Measurements from ENCODE around the gene DIO1. TPM values are rescaled to one million over a fixed set of nuclear protein-coding genes. Genes with fewer than 3 reads are reported as not detected.

DIO1 gene
- polyA plus RNA-seq, 1 of the 3 experiments (the other 2 are of a cell fraction): not detected

DNA sequence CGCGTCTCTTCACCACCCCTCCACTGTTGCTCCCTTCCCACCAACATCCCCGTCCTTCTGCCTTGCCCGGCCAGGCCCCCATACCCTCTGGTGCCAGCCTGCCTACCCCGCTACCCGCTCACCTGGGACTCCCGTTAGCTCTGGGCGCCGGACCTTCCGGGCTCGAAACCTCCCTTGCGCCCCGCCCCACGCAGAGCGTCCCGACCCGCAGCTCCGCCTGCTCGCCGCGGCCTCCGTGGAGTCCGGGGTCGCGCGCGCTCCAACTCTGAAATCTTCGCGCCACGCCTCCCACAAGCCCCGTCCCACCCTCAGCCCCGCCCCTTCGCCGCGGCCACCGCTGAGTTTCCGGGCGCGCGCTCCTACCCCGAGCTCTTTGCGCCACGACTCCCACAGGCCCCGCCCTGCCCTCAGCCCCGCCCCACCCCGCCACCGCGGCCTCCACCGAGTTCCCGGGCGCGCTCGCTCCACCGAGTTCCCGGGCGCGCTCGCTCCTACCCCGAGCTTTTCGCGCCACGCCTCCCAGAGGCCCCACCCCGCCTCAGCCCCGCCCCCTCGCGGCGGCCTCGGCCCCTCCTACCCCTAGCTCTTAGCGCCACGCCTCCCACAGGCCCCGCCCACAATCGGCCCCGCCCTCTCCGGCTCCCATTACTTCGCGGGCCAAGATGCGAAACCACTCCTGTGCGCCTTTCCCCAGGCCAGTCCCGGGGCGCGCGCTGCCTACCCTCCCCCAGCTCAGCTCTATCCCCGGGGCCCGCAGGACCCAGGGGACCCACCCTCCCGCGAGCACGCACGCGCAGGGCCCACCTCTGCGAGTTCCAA, 51.7 kb downstream of the DIO1 start, which contains the start of gene IFT25 (continued):
- TF ChIP-seq JUND (IDR thresholded peaks at IDR 0.05) (no peak), TAF1 (IDR thresholded peaks at IDR 0.05; ENCODE audit: borderline replicate concordance, low read depth, low read length) (peak; percentile 62; the same call in 1 of the 2 replicates), USF2 (IDR thresholded peaks at IDR 0.05; ENCODE audit: borderline replicate concordance, low read depth, low read length) (no peak), GATA2 (CRISPR knock-in tag; IDR thresholded peaks at IDR 0.05) (no peak), SMC3 (IDR thresholded peaks at IDR 0.05; ENCODE audit: low read depth, low read length) (no peak), NRF1 (IDR thresholded peaks at IDR 0.05; ENCODE audit: low read depth, low read length) (no peak), GABPA (IDR thresholded peaks at IDR 0.05; ENCODE audit: low read depth) (no peak), ELF1 (IDR thresholded peaks at IDR 0.05) (peak; percentile 22; the same call in 1 of the 2 replicates), FOXJ3 (CRISPR knock-in tag; IDR thresholded peaks at IDR 0.05) (no peak), FOSL2 (IDR thresholded peaks at IDR 0.05; ENCODE audit: borderline replicate concordance, low read depth) (no peak), MXI1 (IDR thresholded peaks at IDR 0.05; ENCODE audit: low read depth, low read length) (peak; percentile 31), TCF12 (IDR thresholded peaks at IDR 0.05) (no peak), YY1 (IDR thresholded peaks at IDR 0.05; ENCODE audit: low read depth) (no peak), MEF2A (IDR thresholded peaks at IDR 0.05; ENCODE audit: borderline replicate concordance, low read depth) (no peak), FOXM1 (IDR thresholded peaks at IDR 0.05; ENCODE audit: low read depth) (no peak), RCOR1 (IDR thresholded peaks at IDR 0.05; ENCODE audit: low read length) (no peak), RFX5 (IDR thresholded peaks at IDR 0.05; ENCODE audit: low read length) (no peak), POLR2AphosphoS5 (IDR thresholded peaks at IDR 0.05; ENCODE audit: low read depth, low read length) (peak; percentile 75; the same call in 1 of the 2 replicates), CTCF (IDR thresholded peaks at IDR 0.05) (no peak)
- TF ChIP-seq, protein P1, sequence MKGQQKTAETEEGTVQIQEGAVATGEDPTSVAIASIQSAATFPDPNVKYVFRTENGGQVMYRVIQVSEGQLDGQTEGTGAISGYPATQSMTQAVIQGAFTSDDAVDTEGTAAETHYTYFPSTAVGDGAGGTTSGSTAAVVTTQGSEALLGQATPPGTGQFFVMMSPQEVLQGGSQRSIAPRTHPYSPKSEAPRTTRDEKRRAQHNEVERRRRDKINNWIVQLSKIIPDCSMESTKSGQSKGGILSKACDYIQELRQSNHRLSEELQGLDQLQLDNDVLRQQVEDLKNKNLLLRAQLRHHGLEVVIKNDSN (IDR thresholded peaks at IDR 0.05; ENCODE audit: borderline replicate concordance, low read depth): no peak

All from SK-N-SH (cell line).